T-helper 9 cell (primary cell): ENCODE data around the gene VAV3.

ENCODE experiments used
- DNase-seq: peaks from one replicate; pipeline ENCODE4 v3.0.0-alpha.2; 2020

VAV3 gene

DNA sequence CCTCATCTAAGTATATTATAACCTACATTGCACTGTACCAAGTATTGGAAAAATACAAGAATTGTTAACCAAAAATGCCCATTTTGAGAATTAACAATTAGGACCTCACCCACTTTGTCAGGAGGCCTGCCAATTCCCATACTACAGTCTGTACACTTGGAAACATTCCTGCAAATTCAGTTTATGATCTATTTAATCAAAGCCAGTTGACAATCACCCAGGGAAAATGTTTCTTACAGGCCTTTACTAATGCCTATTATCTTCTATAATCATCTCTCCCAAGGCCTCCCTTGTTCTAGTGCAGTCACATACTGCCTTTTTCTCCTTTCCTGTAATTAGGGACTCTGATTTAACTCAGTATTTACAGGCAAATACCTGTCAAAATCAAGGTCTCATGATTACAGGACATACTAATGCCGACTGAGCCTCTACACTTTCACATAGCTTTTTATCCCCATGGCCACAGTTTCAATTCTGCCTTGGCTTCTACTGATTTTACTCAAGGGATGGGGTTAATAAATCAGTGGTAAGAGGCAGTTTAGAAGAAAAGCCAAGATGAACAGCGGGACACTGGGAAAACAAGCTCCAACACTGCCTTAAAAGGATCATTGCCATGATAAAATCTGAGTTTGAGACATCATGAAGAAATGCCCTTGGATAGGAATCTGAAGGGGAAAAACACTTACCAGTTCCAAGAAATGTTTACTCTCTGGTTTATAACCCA is 338.7 kb downstream of the VAV3 start:
- DNase-seq, result no peak

DNA sequence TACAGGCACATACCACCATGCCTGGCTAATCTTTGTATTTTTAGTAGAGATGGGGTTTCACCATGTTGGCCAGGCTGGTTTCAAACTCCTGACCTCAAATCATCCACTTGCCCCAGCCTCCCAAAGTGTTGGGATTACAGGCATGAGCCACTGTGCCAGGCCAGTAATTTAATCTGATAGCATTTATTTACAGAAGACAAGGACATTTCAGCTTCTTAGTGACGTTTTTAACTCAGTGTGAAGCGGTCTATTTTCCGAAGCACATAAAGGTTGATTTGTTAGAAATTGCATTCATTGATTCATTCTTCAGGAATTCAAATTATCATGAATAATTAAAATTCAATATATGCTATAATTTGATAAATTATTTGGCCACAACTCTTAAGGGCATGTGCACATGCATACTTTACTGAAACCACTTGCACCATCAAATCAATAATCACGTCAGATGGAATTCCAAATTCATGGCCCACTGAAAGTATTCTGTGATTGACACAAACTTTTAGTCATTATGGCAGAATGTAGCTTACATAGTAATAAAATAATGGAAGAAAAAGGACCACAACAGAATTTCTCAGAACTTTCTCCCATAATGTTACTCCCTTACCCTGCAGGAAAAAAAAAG is 339.5 kb downstream of the VAV3 start:
- no peak for DNase-seq

DNA sequence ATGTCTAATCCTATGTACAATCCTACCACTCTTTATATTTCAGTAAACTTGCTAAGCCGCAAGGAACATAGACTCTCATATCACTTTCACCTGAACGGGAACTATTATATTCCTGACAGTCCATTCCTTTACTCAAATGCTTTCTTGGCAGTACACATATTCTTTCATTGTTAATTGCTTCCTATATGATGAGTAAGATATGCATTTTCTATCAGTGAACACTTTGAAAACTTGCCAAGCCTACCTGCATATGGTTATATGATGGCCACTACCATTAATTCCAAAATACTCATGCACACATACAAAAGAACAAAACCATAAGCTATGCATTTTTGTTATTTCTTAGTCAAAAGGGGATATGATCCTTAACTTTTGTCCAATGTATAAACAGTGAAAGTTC is 341.5 kb downstream of the VAV3 start:
- no peak for DNase-seq

DNA sequence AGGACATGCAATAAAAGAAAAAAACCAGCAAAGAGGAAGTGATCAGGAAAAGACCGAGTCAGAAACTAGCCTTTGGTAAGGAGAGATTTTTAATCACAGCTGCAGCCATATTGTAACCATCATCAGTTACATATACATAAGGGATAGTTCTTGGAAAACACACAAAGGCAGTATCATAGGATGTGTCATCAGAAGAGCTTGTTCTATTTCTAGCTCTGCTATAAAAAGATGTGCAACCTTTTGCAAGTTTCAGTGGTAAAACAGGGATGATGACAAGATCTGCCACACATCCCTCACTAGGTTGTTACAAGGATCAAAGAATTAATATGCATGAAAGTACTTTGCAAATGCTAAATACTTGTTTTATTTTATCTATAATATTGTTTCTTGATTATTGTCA is 342.0 kb downstream of the VAV3 start:
- no peak for DNase-seq

DNA sequence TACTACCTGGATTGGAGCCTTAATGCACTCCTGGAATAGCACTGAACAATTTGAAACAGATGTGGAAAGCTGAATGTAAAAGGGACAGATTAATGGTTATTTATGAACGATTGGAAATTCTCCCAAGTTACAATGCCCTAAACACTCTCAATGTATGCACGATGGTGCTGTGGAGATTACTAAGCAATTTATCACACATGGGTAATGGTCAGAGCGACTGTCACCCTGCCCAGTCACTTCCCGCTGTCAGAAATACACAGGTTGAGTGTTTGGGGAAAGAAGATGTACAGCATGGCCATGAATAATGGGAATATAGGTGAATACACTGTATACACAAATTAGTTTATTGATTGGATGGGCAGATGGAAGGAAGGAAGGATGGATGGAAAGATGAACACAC is 342.4 kb downstream of the VAV3 start:
- no peak for DNase-seq

DNA sequence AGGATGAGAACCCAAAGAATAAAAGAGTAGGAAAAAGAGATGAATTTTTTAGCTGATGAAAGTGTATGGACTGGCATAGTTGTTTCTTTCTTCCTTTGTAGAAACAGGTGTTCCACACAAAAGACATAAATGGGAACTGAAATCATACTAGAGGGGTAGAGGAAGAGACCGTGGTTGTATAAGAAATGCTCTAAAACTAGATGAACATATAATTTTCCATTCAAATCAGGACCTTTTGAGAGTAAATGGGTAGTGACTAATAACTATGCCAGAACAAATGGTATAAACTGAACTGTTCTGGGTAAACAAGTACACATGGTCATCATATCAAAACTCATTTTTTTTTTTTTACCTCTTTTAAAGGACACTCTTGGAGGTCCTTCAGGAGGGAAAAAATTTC is 344.2 kb downstream of the VAV3 start:
- DNase-seq, result no peak

DNA sequence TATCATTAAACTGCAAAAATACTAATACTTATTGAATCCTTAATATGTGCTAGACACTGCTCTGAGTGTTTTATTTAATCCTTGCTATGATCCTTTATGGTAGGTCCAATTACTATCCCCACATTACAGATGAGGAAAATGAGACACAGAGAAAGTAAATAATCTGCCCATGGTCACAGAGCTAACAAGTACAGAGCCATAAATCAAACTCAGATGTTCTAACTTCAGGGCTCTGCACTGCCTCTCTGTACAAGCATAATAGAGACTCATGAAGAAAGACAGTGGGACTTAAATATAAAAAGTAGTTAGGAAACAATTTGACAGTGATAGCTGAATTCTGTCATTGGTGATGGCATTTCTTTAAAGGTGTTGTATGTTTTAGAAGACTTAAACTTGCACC is 346.4 kb downstream of the VAV3 start:
- no peak for DNase-seq

DNA sequence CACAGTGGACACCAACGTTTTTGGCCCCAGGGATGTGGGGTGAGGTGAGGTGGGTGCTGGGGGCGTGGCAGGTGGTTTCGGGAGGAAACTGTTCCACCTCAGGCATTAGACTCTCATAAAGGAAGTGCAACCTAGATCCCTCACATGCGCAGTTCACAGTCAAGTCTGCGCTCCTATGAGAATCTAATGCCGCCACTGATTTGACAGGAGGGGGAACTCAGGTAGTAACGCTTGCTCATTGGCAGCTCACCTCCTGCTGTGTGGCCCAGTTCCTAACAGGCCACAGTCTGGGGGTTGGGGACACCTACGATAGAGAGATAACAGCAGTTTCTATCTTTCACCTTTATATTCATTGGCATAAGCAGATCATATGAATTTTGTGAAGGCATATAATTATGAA is 347.1 kb downstream of the VAV3 start:
- no peak for DNase-seq

DNA sequence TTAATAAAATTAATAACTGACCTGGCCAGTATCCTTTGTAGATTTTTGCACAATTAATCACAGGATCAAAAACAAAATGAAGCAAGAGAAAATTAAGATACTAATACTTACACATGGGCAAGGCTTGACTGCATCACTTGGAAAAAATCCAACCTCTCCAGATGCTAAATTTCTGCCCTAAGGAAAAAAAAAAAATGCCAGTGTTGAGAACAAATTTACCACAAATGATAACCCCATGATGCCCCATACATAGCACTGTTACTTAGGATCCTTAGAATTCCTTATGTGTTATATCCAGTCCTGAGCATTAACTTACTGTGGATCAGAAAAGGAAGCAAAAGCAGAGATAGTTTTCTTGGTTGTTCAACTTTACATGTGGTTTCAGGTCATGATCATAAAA is 347.5 kb downstream of the VAV3 start:
- DNase-seq, result no peak

DNA sequence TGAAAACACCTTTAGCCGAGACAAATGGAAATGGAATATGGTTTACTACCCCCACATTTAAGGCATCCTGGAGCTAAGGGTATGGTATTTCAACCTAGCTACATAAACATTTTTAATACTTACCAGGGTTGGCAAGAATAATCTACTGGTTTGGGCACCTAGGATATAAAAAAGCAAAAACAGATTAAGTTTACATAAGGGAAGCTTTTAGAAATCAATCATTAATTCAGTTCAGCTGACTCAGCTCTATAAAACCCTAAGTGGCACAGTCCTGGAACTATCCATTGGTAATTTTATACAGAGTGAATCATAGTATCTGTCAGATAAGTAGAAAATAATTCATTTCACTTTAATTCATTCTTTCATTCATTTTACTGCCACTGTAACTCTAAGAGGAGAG is 355.2 kb downstream of the VAV3 start:
- no peak for DNase-seq

DNA sequence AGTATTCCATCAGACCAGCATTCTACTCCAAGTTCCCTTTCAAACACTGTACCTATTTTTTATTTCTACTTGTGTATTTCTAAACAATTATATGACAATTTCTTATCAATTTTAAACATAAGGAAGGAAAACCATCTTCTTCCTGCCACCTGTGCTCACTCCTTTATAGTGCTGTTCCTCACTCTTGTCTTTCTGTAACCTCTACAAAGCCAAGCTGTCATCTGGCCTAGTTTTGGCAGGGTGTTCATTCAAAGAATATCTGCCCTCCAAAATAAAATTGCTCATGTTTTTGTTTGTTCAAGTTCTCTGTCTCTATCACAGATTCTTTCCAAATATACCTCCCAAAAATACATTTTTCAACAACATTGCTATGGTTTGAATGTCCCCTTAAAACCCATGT is 360.2 kb downstream of the VAV3 start:
- no peak for DNase-seq

DNA sequence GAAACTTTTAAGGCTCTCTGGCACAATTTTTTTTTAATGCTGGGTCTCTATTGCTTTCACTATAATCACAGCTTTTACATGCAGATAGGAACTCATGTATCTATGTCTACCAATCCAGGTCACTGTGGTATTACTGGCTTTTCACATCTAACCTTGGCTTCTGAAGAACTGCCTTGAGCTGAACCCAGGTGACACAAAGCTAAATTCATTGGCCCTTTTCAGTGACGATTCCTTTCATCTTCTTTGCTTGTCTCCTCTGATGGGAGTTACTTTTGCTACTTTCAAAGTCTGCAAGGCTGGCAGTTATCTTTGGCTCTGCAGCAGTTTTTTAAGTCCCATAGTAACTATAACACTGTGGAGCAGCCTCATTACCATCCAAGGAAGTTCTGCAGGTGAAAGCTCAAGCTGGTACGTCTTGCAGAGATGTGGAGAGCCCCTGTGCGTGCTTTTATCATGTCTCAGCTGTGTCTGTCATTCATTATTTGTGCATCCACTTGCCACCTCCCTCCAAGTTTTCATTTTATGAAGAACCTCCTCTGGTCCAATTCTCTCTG is 364.3 kb downstream of the VAV3 start:
- no peak for DNase-seq

DNA sequence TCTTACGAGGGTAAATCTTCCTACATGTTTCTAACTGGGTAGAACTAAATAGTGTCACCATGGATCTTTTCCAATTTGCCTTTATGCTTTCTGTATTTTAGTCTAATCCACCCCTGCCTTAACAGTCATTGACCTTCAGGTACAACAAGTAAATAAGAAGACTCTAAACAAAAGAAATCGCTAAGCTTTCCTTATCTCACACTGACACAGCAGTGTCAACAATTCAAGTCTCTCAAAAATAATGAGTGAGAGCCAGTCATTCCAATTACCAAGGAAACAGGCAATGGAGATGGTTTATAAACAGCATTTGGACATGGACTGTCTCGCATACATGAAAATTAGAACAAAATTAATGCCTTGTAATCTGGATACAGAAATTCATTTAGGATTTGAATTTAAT is 365.8 kb downstream of the VAV3 start:
- DNase-seq, result no peak

DNA sequence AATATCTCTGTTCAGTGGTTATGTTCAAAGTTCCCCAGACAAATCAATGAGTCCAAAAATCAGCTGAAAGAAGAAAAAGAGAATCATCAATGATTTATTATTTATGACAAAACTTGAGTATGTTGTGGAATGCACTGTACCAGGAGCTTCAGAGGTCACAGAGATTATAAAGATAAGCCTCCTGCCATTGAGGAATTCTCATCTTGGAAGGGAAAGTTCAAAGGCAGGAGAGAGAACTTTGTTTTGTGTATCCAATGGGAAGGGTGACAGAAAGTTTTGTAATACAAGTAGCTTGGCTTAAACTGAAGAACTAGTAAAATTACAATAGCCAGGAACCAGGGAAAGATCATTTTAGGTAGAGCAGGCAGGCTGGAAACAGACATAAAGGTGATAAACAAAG is 367.7 kb downstream of the VAV3 start:
- DNase-seq, result no peak

DNA sequence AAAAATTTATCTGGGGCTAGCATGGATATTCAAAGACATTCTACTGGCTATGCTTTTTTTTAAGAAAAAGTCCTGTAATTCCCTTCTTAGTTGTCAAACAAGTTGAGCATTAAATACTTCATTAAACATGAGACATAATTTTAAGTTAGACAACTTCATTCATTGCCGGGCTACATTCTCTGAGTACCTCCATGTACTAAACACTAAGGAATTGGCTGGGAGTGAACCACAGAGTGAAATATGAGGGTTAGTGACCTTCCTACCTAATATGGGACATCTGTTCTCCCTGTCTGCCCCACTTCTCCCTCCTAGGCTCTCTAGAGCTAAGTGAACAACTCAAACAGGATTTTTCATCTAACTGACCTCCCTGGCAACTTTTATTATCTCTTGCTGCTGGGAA is 370.4 kb downstream of the VAV3 start:
- no peak for DNase-seq

DNA sequence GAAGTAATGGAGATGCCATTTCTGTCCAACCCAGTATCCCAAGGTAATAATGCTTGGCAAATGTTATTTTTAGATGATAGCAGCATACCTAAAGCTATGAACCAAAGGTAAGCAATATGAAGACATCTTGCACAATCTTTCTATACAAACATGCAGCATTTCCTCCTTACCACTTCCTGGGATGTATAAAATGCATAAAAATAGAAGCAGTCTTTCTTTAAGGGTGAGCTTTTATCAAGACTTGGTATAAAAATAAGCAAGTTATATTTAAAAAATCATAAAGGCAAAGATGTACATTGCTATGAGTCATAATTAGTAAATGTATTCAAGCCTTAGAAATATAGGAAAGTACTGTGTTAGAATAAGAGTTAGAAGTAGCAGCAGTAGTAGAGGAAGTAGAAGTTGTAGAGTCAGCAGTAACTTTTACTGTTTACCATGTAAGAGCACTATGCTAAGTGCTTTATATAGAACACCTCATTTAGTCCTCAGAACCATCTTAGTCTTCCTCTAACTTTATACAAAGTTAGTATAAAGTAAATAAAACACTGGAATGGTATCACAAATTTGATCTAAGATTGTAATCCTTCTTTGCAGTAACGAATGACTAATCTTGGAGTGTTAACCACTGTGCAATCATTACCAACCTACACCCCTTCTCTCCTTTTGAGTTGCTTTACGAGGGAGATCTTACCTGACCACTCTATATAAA is 371.3 kb downstream of the VAV3 start:
- no peak for DNase-seq

DNA sequence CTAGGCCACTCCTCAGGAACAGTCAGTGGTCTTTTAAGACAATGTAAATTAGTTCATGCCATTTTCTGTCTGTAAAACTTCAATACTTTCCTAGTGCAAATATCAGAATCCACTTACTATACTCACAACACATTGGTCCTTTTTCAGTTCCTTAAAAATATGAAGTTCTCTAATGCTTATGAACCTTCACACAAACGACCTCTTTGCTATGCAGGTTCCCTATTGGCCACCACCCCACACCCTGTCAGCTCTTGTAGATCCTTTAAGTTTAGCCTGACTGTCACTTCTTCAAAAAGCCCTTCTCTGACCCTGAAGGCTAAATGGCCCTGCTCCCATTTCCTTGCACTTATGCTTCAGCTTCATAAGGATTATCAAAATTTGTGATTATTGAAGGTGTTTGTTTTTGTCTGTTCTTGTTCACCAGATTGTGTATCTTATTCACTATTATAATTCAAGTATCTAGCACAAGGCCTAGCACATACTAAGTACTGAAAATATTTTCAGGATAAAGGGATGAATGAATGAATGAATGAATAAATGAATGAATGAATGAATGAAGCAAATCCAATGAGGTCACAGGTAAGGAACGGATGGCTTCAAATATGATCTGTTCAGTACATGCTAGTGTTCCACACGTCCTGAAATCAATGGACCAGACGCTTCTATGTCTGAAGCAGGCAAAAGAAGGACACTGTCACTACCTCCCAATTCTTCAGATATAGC is 373.9 kb downstream of the VAV3 start:
- DNase-seq, result no peak

DNA sequence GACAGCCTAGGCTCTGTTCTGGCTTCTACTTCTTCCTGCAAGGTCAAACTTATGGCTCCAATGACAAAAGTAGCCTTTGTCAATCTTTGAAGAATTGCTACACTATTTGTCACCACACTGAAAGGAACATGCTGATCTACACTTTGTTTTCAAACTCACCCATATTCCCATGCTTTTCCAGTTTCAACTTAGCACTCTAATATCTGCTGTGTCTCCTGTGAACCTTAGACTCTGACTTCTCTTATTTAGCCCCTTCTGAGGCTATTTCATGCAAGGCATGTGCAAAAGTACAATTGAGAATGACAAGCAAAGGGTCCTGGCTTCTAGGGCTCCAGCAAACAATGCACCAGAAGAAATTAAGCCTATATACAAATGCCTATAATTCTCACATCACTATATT is 374.9 kb downstream of the VAV3 start:
- no peak for DNase-seq

DNA sequence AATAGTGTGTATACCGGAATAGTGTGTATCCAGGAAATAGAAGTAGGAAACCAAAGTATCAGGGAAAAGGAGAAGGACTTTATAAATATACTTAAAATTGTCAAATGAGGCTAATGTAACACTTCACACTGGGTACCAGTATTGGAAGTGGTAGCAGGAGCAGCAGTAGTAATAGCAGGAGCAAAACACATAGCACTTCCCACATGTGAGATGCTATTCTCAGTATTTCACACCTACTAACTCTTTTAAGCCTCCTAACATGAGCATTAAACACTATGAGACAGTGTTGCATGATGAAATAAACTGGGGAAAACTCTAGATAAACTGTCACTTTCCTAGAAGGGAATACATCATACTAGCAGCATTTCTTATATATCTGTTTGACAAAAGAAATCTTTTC is 376.7 kb downstream of the VAV3 start:
- DNase-seq, result no peak

DNA sequence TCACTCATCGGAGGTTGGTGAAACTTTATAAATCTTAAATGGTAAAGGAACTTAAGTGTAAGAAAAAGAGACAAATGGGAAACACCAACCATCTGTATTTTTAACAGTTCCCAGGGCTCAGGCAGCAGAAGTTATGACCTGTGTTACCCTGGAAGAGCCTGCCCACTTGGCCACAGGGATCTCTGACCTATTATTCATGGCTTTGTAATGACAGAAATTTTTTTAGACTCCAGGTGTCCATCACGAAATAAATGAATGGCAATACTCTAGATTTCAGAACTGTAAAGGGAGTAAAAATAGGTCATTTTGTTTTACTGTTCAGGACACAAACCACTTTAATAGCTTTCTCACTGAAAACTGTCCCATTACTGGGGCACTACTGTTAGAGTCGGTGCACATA is 389.8 kb downstream of the VAV3 start:
- DNase-seq, result no peak

DNA sequence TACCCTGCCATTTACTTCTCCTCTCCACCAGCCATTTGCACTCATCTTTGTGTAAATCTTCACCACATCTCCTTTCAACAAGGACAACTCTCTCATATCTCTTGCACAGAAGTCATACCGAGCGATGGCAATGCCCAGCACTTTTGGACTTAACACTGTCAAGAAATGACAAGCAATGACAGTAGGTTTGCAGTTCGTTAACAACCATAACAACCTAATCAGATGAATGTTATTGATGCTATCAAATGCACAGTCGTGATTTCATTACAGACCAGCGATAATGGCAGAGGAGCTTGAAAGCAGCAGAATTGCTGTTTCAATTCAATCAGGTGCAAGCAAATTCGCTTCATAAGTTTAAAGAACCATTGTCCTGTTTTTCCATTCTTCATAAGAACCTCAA is 390.9 kb downstream of the VAV3 start:
- DNase-seq, result no peak

DNA sequence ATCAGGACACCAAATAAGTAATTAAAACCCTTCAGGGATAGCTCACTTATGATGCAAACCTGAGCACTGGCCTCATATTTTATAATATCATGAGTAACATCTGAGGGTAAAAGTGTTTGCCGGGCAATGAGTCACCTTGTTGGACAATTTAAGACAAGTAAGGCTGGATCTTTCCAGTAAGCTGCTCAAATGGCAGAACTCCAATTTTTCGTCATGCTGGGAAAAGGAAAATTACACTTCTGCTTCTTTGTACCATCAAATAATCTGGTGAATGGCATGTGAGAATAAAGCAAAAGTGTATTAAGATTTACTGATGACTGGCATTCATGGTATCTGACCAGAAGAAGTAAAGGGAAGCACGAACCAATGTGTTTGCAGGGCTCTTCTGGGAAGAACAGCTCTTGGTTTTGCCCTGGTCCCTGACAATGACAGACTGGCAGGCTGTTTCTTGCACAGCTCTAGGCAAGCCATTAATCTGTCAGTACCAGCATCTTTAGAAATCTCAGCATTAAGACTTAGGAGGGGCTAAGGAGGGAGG is 392.2 kb downstream of the VAV3 start:
- no peak for DNase-seq

DNA sequence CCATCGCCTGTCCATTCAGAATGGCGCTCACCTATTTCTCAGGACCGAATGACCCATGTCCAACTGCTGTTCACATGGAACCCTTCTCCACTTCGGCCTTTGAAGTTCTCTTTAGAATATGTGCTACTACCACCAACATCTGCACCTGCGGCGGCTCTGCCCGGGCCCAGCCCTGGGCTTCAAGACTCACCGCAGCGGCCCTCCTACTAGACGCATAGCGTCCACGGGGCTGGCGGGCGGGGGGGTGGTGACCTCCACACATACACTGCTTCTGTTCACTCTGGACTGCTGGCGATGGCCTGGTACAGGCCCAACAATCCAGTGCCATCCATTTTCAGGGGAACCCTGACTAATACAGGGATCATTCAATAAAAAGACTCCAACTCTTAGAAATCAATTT is 394.2 kb downstream of the VAV3 start:
- DNase-seq, result no peak
